ENCODE results near the gene PARD3B.

- TF ChIP-seq CTCF (IDR thresholded peaks at IDR 0.05; ENCODE audit: insufficient read depth, low read length, poor library complexity, severe bottlenecking) (no peak), EZH2phosphoT487 (conservative IDR thresholded peaks at IDR 0.05; ENCODE audit: low read length) (no peak)
Observed at GRCh38 chr2:204505488-204505887, 39.8 kb upstream of the PARD3B start.

Data from SU-DHL-6 (cell line).